Upper lobe of left lung (tissue), 6 donors: ENCODE measurements around the gene TERT. TPM values are rescaled to one million over a fixed set of nuclear protein-coding genes. Genes with fewer than 3 reads are reported as not detected.
A peak's percentile ranks its signal among the peaks of the same experiment; 100 is the strongest.

Experiments
- ATAC-seq, 2 donors: fragments of 200-7000 bp; cut with Tn5 transposase; one replicate each; pipeline ENCODE4 v1.9.1; 2022; ENCODE audit warnings: mild to moderate bottlenecking in 2 of 2, moderate library complexity in 2 of 2; ENCODE audit not compliant: low FRiP score in 2 of 2
- DNase-seq, 2 donors: peaks; one replicate each; pipeline ENCODE4 v3.0.0-alpha.2; 2019 to 2020
- H3K27ac ChIP-seq, 4 donors: fragments of 200-600 bp; sonication (generic); one replicate each; pipeline ENCODE4 v1.5.1; 2016 to 2019
- H3K27me3 ChIP-seq, 4 donors: fragments of 200-600 bp; sonication (generic); one replicate each; pipeline ENCODE4 v1.5.1; 2017 to 2019
- H3K36me3 ChIP-seq, 4 donors: fragments of 200-600 bp; sonication (generic); one replicate each; pipeline ENCODE4 v1.5.1; 2016 to 2019
- H3K4me1 ChIP-seq, 4 donors: fragments of 200-600 bp; sonication (generic); one replicate each; pipeline ENCODE4 v1.5.1; 2018 to 2019
- H3K4me3 ChIP-seq, 4 donors: fragments of 200-600 bp; sonication (generic); one replicate each; pipeline ENCODE4 v1.5.1; 2017 to 2019; ENCODE audit warnings: mild to moderate bottlenecking in 2 of 4, moderate library complexity in 1 of 4
- H3K9me3 ChIP-seq, 4 donors: fragments of 200-600 bp; sonication (generic); one replicate each; pipeline ENCODE4 v1.5.1; 2018 to 2019
- CTCF ChIP-seq, 6 experiments: fragments of 450-650 bp in 4 of 6; fragments of 200-600 bp in 2 of 6; sonication (generic) in 2 of 6; IDR thresholded peaks; one replicate each; pipeline ENCODE4 v1.5.1; 2016 to 2019; ENCODE audit warnings: antibody characterized with exemption in 6 of 6
- EP300 ChIP-seq, 4 donors: sonication (generic); formaldehyde crosslinking; IDR thresholded peaks; one replicate each; pipeline ENCODE4 v1.5.1; 2017; ENCODE audit warnings: antibody characterized with exemption in 4 of 4, control low read depth in 2 of 4
- POLR2A ChIP-seq, 4 donors: fragments of 450-650 bp; IDR thresholded peaks; one replicate each; pipeline ENCODE4 v1.5.1; 2016 to 2017; ENCODE audit warnings: antibody characterized with exemption in 4 of 4, mild to moderate bottlenecking in 2 of 4
- POLR2AphosphoS5 ChIP-seq, 2 donors: sonication (generic); formaldehyde crosslinking; IDR thresholded peaks; one replicate each; pipeline ENCODE4 v1.5.1; 2017; ENCODE audit warnings: antibody characterized with exemption in 2 of 2
- WGBS, 2 donors: methylation state at CpG; one replicate each; pipeline ENCODE4 v1.1.5; 2017 to 2018; 5-methylcytosine and 5-hydroxymethylcytosine counted together
- total RNA-seq, 6 donors: library from RNA; depleted of rRNA in 4 of 6; stranded (reverse); fragments of >200 nt in 4 of 6; gene quantifications; one replicate each; pipeline versions ENCODE4 v1.1.0 to v1.2.1, GENCODE V29; 2016 to 2021
- donor health status: DM: no; HTN: no; CAD: no; lungs with moderate emphysema.
- donor health status: DM: no; HTN: yes; CAD: no; lungs with severe emphysema.

Gene TERT
- total RNA-seq, 6 donors from 2014 or later, result 0.06 to 0.07 TPM; not detected in 4

- no peaks in the 10 kb centered on the region for H3K36me3 ChIP-seq
- ATAC-seq (no peak), DNase-seq (peak in 1 of 2 donors; percentile 70)
- TF ChIP-seq CTCF (IDR thresholded peaks at IDR 0.05) (no peak), POLR2AphosphoS5 (IDR thresholded peaks at IDR 0.05) (no peak), EP300 (IDR thresholded peaks at IDR 0.05) (no peak), POLR2A (IDR thresholded peaks at IDR 0.05) (no peak)
- H3K27me3 ChIP-seq, result no peaks in the 10 kb centered on the region
- H3K4me1 ChIP-seq, result no peaks in the 10 kb centered on the region
- H3K27ac ChIP-seq, result no peak overlapping the region
- H3K9me3 ChIP-seq, result no peaks in the 10 kb centered on the region
- 80 to 81% methylated on average over 25 to 31 of the region's 37 CpGs for WGBS, 2 donors
- no peak overlapping the region for H3K4me3 ChIP-seq
Measured at GRCh38 chr5:1282131-1282992, 12.5 kb downstream of the TERT start.

GRCh38 chr5:1281038-1281882 is 13.6 kb downstream of the TERT start:
- no peaks in the 10 kb centered on the region for H3K27me3 ChIP-seq
- DNase-seq (peak in 1 of 2 donors; percentile 3), ATAC-seq (no peak)
- H3K36me3 ChIP-seq, result no peaks in the 10 kb centered on the region
- H3K4me3 ChIP-seq, result no peak overlapping the region
- WGBS, 2 donors, result 87 to 88% methylated on average over 7 to 16 of the region's 16 CpGs
- H3K27ac ChIP-seq, result no peak overlapping the region
- no peaks in the 10 kb centered on the region for H3K4me1 ChIP-seq
- no peaks in the 10 kb centered on the region for H3K9me3 ChIP-seq
- TF ChIP-seq CTCF (IDR thresholded peaks at IDR 0.05) (no peak), POLR2AphosphoS5 (IDR thresholded peaks at IDR 0.05) (no peak), EP300 (IDR thresholded peaks at IDR 0.05) (no peak), POLR2A (IDR thresholded peaks at IDR 0.05) (no peak)

GRCh38 chr5:1280177-1281037 is 14.5 kb downstream of the TERT start:
- DNase-seq, result peak; percentile 17 to 70
- no peaks in the 10 kb centered on the region for H3K4me1 ChIP-seq
- H3K9me3 ChIP-seq, result no peaks in the 10 kb centered on the region
- no peak for ATAC-seq
- no peak overlapping the region for H3K27ac ChIP-seq
- 92% methylated on average over 14 to 16 of the region's 32 CpGs for WGBS, 2 donors
- no peaks in the 10 kb centered on the region for H3K36me3 ChIP-seq
- TF ChIP-seq POLR2A (IDR thresholded peaks at IDR 0.05) (no peak), CTCF (IDR thresholded peaks at IDR 0.05) (no peak), EP300 (IDR thresholded peaks at IDR 0.05) (no peak)
- H3K4me3 ChIP-seq, result no peak overlapping the region
- H3K27me3 ChIP-seq, result no peaks in the 10 kb centered on the region

GRCh38 chr5:1279443-1280151 is 15.3 kb downstream of the TERT start:
- TF ChIP-seq EP300 (IDR thresholded peaks at IDR 0.05) (no peak), POLR2AphosphoS5 (IDR thresholded peaks at IDR 0.05) (no peak), POLR2A (IDR thresholded peaks at IDR 0.05) (no peak), CTCF (IDR thresholded peaks at IDR 0.05) (no peak)
- DNase-seq, result peak in 1 of 2 donors; percentile 68
- Histone ChIP-seq H3K27ac (no peak overlapping the region), H3K9me3 (no peaks in the 10 kb centered on the region), H3K4me1 (no peaks in the 10 kb centered on the region), H3K27me3 (no peaks in the 10 kb centered on the region), H3K4me3 (no peak overlapping the region), H3K36me3 (no peaks in the 10 kb centered on the region)
- 82 to 91% methylated on average over 18 to 34 of the region's 34 CpGs for WGBS, 2 donors
- ATAC-seq, result peak in 1 of 2 donors; percentile 19
